Sigmoid colon (tissue), 7 donors: Measurements from ENCODE around the gene SCAPER. TPM values are rescaled to one million over a fixed set of nuclear protein-coding genes. Genes with fewer than 3 reads are reported as not detected.
"Not testable (repeated sequence)": the region's sequence is repeated elsewhere in the genome, so short reads cannot be mapped to it uniquely, and the experiment has no call there.

ENCODE experiments used
- DNase-seq: peaks from one replicate; pipeline ENCODE4 v3.0.0-alpha.2; 2019
- H3K27ac ChIP-seq, 4 donors: fragments of 200-600 bp; sonication (generic); one replicate each; pipeline ENCODE4 v1.5.1; 2016 to 2019; ENCODE audit warnings: mild to moderate bottlenecking in 1 of 4
- H3K27me3 ChIP-seq, 3 donors: fragments of 200-600 bp; sonication (generic); one replicate each; pipeline ENCODE4 v1.5.1; 2019; ENCODE audit warnings: mild to moderate bottlenecking in 1 of 3
- H3K36me3 ChIP-seq, 4 donors: fragments of 200-600 bp; sonication (generic); one replicate each; pipeline ENCODE4 v1.5.1; 2016 to 2019
- H3K4me1 ChIP-seq, 4 donors: fragments of 200-600 bp; sonication (generic); one replicate each; pipeline ENCODE4 v1.5.1; 2017 to 2019
- H3K4me3 ChIP-seq, 4 donors: fragments of 200-600 bp; sonication (generic); one replicate each; pipeline ENCODE4 v1.5.1; 2017 to 2019; ENCODE audit warnings: mild to moderate bottlenecking in 2 of 4, moderate library complexity in 1 of 4
- H3K9me3 ChIP-seq, 4 donors: fragments of 200-600 bp in 3 of 4; sonication (generic) in 3 of 4; one replicate each; pipeline versions ENCODE4 v1.5.1 to v1.6.1; 2013 to 2019
- EP300 ChIP-seq, 4 donors: sonication (generic); formaldehyde crosslinking; IDR thresholded peaks; one replicate each; pipeline ENCODE4 v1.6.1; 2017; ENCODE audit warnings: antibody characterized with exemption in 4 of 4
- POLR2A ChIP-seq, 2 donors: fragments of 450-650 bp; IDR thresholded peaks; one replicate each; pipeline ENCODE4 v1.6.1; 2016; ENCODE audit warnings: antibody characterized with exemption in 2 of 2, mild to moderate bottlenecking in 2 of 2, moderate library complexity in 2 of 2
- POLR2AphosphoS5 ChIP-seq, 4 donors: sonication (generic); formaldehyde crosslinking; IDR thresholded peaks; one replicate each; pipeline ENCODE4 v1.6.1; 2017; ENCODE audit warnings: antibody characterized with exemption in 4 of 4
- WGBS, 2 donors: extraction: QIAGEN DNeasy Blood & Tissue Kit; methylation state at CpG; one replicate each; pipeline ENCODE4 v1.1.7; 2013; 5-methylcytosine and 5-hydroxymethylcytosine counted together
- intact Hi-C: fragments of 100-400 bp; cut with DNase I; formaldehyde crosslinking; loops from one replicate; pipeline ENCODE4 v1.15.1; 2023
- polyA plus RNA-seq, 3 donors: library from polyadenylated mRNA; stranded (reverse); fragments of 200-250 nt; gene quantifications; one replicate each; pipeline ENCODE4 v1.2.3, GENCODE V29; 2013
- total RNA-seq, 4 donors: library from RNA; depleted of rRNA; stranded (reverse); fragments of >200 nt; gene quantifications; one replicate each; pipeline ENCODE4 v1.1.0, GENCODE V29; 2016
- TF ChIP-seq, protein P1 (sequence below), 4 experiments: fragments of 450-650 bp in 3 of 4; fragments of 200-600 bp in 1 of 4; IDR thresholded peaks; one replicate each; pipeline ENCODE4 v1.5.1; 2016 to 2019; ENCODE audit warnings: antibody characterized with exemption in 4 of 4, mild to moderate bottlenecking in 3 of 4, moderate library complexity in 2 of 4
- donor health status: healthy with polysubstance abuse.
- donor health status: Bipolar disorder and iron deficiency.
- donor health status: healthy.

SCAPER gene
- total and polyA plus RNA-seq, 7 donors: 5.3 to 40.7 (median 22.5) TPM

DNA sequence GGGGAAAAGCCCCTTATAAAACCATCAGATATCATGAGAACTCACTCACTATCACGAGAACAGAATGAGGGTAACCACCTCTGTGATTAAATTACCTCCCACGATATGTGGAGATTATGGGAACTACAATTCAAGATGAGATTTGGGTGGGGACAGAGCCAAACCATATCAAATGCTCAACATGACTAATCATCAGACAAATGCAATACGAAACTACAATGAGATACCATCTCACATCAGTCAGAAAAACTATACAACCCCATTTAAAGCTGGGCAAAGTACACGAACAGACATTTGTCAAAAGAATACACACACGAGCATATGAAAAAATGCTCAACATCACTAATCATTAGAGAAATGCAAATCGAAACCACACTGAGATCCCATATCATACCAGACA is 67.7 kb downstream of the SCAPER start:
- Histone ChIP-seq H3K4me3 (no peak overlapping the region), H3K36me3 (peaks cover 0 to 10% (median 0%) of the 10 kb centered on the region in 4 donors), H3K4me1 (no peaks in the 10 kb centered on the region), H3K27ac (no peak overlapping the region), H3K9me3 (no peaks in the 10 kb centered on the region), H3K27me3 (no peaks in the 10 kb centered on the region)
- WGBS, 2 donors: 82 to 90% methylated on average over 6 of the region's 6 CpGs
- TF ChIP-seq POLR2A (IDR thresholded peaks at IDR 0.05) (no peak), POLR2AphosphoS5 (IDR thresholded peaks at IDR 0.05) (no peak), EP300 (IDR thresholded peaks at IDR 0.05) (no peak)
- TF ChIP-seq, protein P1, sequence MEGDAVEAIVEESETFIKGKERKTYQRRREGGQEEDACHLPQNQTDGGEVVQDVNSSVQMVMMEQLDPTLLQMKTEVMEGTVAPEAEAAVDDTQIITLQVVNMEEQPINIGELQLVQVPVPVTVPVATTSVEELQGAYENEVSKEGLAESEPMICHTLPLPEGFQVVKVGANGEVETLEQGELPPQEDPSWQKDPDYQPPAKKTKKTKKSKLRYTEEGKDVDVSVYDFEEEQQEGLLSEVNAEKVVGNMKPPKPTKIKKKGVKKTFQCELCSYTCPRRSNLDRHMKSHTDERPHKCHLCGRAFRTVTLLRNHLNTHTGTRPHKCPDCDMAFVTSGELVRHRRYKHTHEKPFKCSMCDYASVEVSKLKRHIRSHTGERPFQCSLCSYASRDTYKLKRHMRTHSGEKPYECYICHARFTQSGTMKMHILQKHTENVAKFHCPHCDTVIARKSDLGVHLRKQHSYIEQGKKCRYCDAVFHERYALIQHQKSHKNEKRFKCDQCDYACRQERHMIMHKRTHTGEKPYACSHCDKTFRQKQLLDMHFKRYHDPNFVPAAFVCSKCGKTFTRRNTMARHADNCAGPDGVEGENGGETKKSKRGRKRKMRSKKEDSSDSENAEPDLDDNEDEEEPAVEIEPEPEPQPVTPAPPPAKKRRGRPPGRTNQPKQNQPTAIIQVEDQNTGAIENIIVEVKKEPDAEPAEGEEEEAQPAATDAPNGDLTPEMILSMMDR (IDR thresholded peaks at IDR 0.05): no peak
- DNase-seq: no peak
- intact Hi-C loops: no loop called here

DNA sequence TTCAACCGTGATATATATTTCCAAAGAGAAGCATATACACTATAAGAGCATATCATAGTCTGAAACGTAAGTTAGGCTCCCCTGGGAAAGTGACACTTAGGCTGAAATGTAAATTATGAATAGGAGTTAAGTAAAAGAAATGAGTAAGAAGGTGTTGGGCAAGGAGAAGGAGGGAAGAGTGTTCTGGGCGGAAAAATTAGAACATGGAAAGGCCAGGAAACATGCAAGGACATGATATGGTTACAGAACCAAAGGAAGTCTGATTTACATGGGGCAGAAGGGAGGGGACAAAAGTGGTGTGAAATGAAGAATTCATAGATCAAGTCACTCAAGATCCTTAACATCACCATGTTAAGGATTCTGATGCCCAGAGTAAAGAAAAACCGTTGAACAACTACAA is 75.2 kb downstream of the SCAPER start:
- Histone ChIP-seq H3K4me3 (no peak overlapping the region), H3K36me3 (no peaks in the 10 kb centered on the region), H3K27me3 (no peaks in the 10 kb centered on the region), H3K4me1 (no peaks in the 10 kb centered on the region), H3K27ac (no peak overlapping the region), H3K9me3 (no peaks in the 10 kb centered on the region)
- TF ChIP-seq POLR2A (IDR thresholded peaks at IDR 0.05) (no peak), EP300 (IDR thresholded peaks at IDR 0.05) (no peak)
- TF ChIP-seq, protein P1 (IDR thresholded peaks at IDR 0.05): no peak
- 97% methylated on average over 4 of the region's 4 CpGs for WGBS, 2 donors
- intact Hi-C loops: no loop called here
- no peak for DNase-seq

DNA sequence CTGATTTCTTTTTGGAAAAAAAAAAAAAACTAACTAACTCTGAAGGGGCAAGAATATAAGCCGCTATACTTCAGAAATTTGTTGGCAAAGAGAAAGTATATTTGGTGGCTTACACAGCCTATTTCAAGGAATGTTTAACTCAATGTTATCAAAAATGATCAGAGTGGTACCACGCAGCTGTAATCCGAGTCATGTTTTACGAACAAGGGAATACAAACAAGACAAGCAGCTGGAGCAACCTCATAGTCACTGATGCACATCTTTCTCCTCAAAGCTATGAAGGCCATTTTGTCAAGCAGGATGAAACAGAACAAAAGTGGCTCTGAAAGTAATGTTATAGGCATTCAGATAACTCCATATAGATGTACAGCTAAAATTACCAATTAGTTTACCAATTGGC is 81.2 kb downstream of the SCAPER start:
- no peak overlapping the region for H3K4me3 ChIP-seq
- 90% methylated on average over 4 of the region's 4 CpGs for WGBS, 2 donors
- TF ChIP-seq POLR2AphosphoS5 (IDR thresholded peaks at IDR 0.05) (no peak), EP300 (IDR thresholded peaks at IDR 0.05) (no peak), POLR2A (IDR thresholded peaks at IDR 0.05) (no peak)
- TF ChIP-seq, protein P1 (IDR thresholded peaks at IDR 0.05): no peak
- H3K27ac ChIP-seq: no peak overlapping the region
- H3K36me3 ChIP-seq: no peaks in the 10 kb centered on the region
- no peaks in the 10 kb centered on the region for H3K9me3 ChIP-seq
- no peaks in the 10 kb centered on the region for H3K4me1 ChIP-seq
- no peak for DNase-seq
- intact Hi-C loops: no loop called here
- H3K27me3 ChIP-seq: no peaks in the 10 kb centered on the region

DNA sequence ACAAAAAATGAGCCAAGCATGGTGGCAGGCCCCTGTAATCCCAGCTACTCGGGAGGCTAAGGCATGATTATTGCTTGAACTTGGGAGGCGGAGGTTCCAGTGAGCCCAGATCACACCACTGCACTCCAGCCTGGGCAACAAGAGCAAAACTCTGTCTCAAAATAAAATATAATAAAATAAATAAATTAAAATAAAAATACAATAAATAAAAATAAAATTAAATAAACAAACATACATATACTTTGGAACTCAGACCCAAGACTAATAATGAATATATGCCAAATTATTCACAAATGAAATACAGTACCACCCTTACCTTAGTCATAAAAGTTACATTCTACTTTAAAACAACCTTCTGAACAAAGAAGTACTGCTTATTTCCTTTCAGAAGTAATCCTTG is 81.8 kb downstream of the SCAPER start:
- 96% methylated on average over 2 of the region's 2 CpGs for WGBS, 2 donors
- H3K27ac ChIP-seq: no peak overlapping the region
- H3K4me3 ChIP-seq: no peak overlapping the region
- no peaks in the 10 kb centered on the region for H3K27me3 ChIP-seq
- intact Hi-C loops: no loop called here
- peaks cover 0 to 2% (median 0%) of the 10 kb centered on the region in 4 donors for H3K9me3 ChIP-seq
- H3K36me3 ChIP-seq: no peaks in the 10 kb centered on the region
- no peaks in the 10 kb centered on the region for H3K4me1 ChIP-seq
- DNase-seq: no peak
- TF ChIP-seq POLR2AphosphoS5 (IDR thresholded peaks at IDR 0.05) (no peak), EP300 (IDR thresholded peaks at IDR 0.05) (no peak), POLR2A (IDR thresholded peaks at IDR 0.05) (no peak)
- TF ChIP-seq, protein P1 (IDR thresholded peaks at IDR 0.05): no peak

DNA sequence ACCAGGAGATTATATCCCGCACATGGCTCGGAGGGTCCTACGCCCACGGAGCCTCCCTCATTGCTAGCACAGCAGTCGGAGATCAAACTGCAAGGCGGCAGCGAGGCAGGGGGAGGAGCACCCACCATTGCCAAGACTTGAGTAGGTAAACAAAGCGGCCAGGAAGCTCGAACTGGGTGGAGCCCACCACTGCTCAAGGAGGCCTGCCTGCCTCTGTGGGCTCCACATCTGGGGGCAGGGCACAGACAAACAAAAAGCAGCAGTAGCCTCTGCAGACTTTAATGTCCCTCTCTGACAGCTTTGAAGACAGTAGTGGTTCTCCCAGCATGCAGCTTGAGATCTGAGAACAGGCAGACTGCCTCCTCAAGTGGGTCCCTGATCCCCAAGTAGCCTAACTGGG is 86.2 kb downstream of the SCAPER start:
- H3K27ac ChIP-seq, H3K4me1 ChIP-seq, intact Hi-C loops, H3K27me3 ChIP-seq, H3K9me3 ChIP-seq, H3K36me3 ChIP-seq, H3K4me3 ChIP-seq, DNase-seq: not testable (repeated sequence)
- WGBS, 2 donors: 93 to 94% methylated on average over 9 of the region's 9 CpGs
